WI38 (cell line): ENCODE data around the gene CNTN5.

Experiments
- H3K4me3 ChIP-seq: 2 replicates; pipeline ENCODE4 v1.5.1; 2011; ENCODE audit warnings: low read depth, mild to moderate bottlenecking, control low read depth, low read length
- CTCF ChIP-seq: IDR thresholded peaks from 2 replicates; pipeline ENCODE4 v1.5.1; 2012; ENCODE audit warnings: low read depth, mild to moderate bottlenecking, control low read depth, low read length

CNTN5 gene

GRCh38 chr11:99534812-99535211 is 514.1 kb downstream of the CNTN5 start:
- H3K4me3 ChIP-seq, result no peak overlapping the region
- TF ChIP-seq CTCF, result no peak

- TF ChIP-seq CTCF, result no peak
- H3K4me3 ChIP-seq, result no peak overlapping the region
Observed at GRCh38 chr11:99535406-99535805, 514.7 kb downstream of the CNTN5 start.

- H3K4me3 ChIP-seq, result no peak overlapping the region
- no peak for TF ChIP-seq CTCF
Observed at GRCh38 chr11:99535819-99536218, 515.1 kb downstream of the CNTN5 start.

GRCh38 chr11:99537681-99538080 is 516.9 kb downstream of the CNTN5 start:
- no peak overlapping the region for H3K4me3 ChIP-seq
- TF ChIP-seq CTCF, result no peak

- no peak overlapping the region for H3K4me3 ChIP-seq
- TF ChIP-seq CTCF, result no peak
Observed at GRCh38 chr11:99545616-99546015, 524.9 kb downstream of the CNTN5 start.

GRCh38 chr11:99548264-99548663 is 527.5 kb downstream of the CNTN5 start:
- peak overlapping the region; percentile 9; the same call in 1 of the 2 replicates for H3K4me3 ChIP-seq
- TF ChIP-seq CTCF, result no peak

GRCh38 chr11:99554232-99554903 is 533.6 kb downstream of the CNTN5 start:
- TF ChIP-seq CTCF, result no peak
- no peak overlapping the region for H3K4me3 ChIP-seq
